HG03558 (cell line): ENCODE results near the gene NCKAP1.
"Not testable (repeated sequence)": the region's sequence is repeated elsewhere in the genome, so short reads cannot be mapped to it uniquely, and the experiment has no call there.

Experiments
- ATAC-seq: cut with Tn5 transposase; IDR thresholded peaks from one replicate; pipeline ENCODE4 v1.9.1; 2021; ENCODE audit warnings: moderate number of reproducible peaks; ENCODE audit not compliant: unreplicated experiment; ENCODE audit errors: extremely low read depth

Gene NCKAP1

GRCh38 chr2:182890773-182891378 lies 147.4 kb downstream of the NCKAP1 start:
- ATAC-seq = no peak

GRCh38 chr2:182890305-182890704 lies 148.0 kb downstream of the NCKAP1 start:
- ATAC-seq = no peak

- no peak for ATAC-seq
These were observed 150.4 kb downstream of the NCKAP1 start for GRCh38 chr2:182887753-182888415.

GRCh38 chr2:182887093-182887492 lies 151.2 kb downstream of the NCKAP1 start:
- no peak for ATAC-seq

- no peak for ATAC-seq
These were observed 152.5 kb downstream of the NCKAP1 start for GRCh38 chr2:182885771-182886170.

- ATAC-seq = no peak
These were observed 154.8 kb downstream of the NCKAP1 start for GRCh38 chr2:182883451-182883850.

- not testable (repeated sequence) for ATAC-seq
These were observed 158.2 kb downstream of the NCKAP1 start for GRCh38 chr2:182880100-182880499.

- ATAC-seq = not testable (repeated sequence)
These were observed 161.6 kb downstream of the NCKAP1 start for GRCh38 chr2:182876653-182877052.

- no peak for ATAC-seq
These were observed 168.0 kb downstream of the NCKAP1 start for GRCh38 chr2:182870227-182870626.

GRCh38 chr2:182868054-182868796 lies 170.0 kb downstream of the NCKAP1 start:
- ATAC-seq = no peak

- ATAC-seq = no peak
These were observed 170.7 kb downstream of the NCKAP1 start for GRCh38 chr2:182867426-182868053.

- ATAC-seq = no peak
These were observed 171.5 kb downstream of the NCKAP1 start, which contains the start of gene FRZB for GRCh38 chr2:182866461-182867406. Gene FRZB, minus strand, starts transcription at chr2:182866637. Its CDS starts 85 bp downstream, at chr2:182866552.

- no peak for ATAC-seq
These were observed 172.2 kb downstream of the NCKAP1 start for GRCh38 chr2:182866095-182866460.

- no peak for ATAC-seq
These were observed 173.2 kb downstream of the NCKAP1 start for GRCh38 chr2:182864949-182865570.

GRCh38 chr2:182863642-182864041 lies 174.6 kb downstream of the NCKAP1 start:
- no peak for ATAC-seq

GRCh38 chr2:182862091-182862490 lies 176.2 kb downstream of the NCKAP1 start:
- no peak for ATAC-seq

- ATAC-seq = no peak
These were observed 177.4 kb downstream of the NCKAP1 start for GRCh38 chr2:182860858-182861257.
